Myocyte (in vitro differentiated cells): Measurements from ENCODE around the gene IRGQ. TPM values are rescaled to one million over a fixed set of nuclear protein-coding genes. Genes with fewer than 3 reads are reported as not detected.
"Not testable (repeated sequence)": the region's sequence is repeated elsewhere in the genome, so short reads cannot be mapped to it uniquely, and the experiment has no call there.

Experiments used
- DNase-seq: peaks from one replicate; pipeline ENCODE4 v3.0.0-alpha.2; 2012; ENCODE audit warnings: low read depth
- total RNA-seq: library from RNA; depleted of rRNA; stranded (reverse); fragments of >200 nt; gene quantifications from 2 replicates; pipeline ENCODE4 v1.2.3, GENCODE V29; 2014

IRGQ gene
- total RNA-seq, 1 donor from 2014 or later = 41.3 TPM

- no peak for DNase-seq
Observed at GRCh38 chr19:43624933-43625332, 29.0 kb upstream of the IRGQ start.

GRCh38 chr19:43623889-43624670 is 28.1 kb upstream of the IRGQ start:
- no peak for DNase-seq

GRCh38 chr19:43622956-43623355 is 27.0 kb upstream of the IRGQ start:
- no peak for DNase-seq

GRCh38 chr19:43622070-43622469 is 26.1 kb upstream of the IRGQ start:
- no peak for DNase-seq

GRCh38 chr19:43620061-43621001 is 24.4 kb upstream of the IRGQ start:
- DNase-seq = no peak

GRCh38 chr19:43619262-43620060 is 23.5 kb upstream of the IRGQ start, which contains the start of gene ZNF428:
Gene ZNF428, minus strand, starts transcription at chr19:43619629. Its CDS starts 5,325 bp downstream, at chr19:43614304.
- peak; percentile 93 for DNase-seq

GRCh38 chr19:43618921-43619261 is 23.0 kb upstream of the IRGQ start:
- DNase-seq = no peak

- no peak for DNase-seq
Observed at GRCh38 chr19:43616954-43617353, 21.0 kb upstream of the IRGQ start.

- DNase-seq = no peak
Observed at GRCh38 chr19:43616306-43616705, 20.4 kb upstream of the IRGQ start.

GRCh38 chr19:43612374-43612773 is 16.4 kb upstream of the IRGQ start:
- no peak for DNase-seq

- DNase-seq = no peak
Observed at GRCh38 chr19:43611788-43612187, 15.9 kb upstream of the IRGQ start, which contains the start of gene SRRM5. Gene SRRM5, plus strand, starts transcription at chr19:43612088. Its CDS starts 34 bp downstream, at chr19:43612122.

- DNase-seq = no peak
Observed at GRCh38 chr19:43610493-43610892, 14.6 kb upstream of the IRGQ start.

GRCh38 chr19:43609872-43610271 is 13.9 kb upstream of the IRGQ start:
- DNase-seq = no peak

- no peak for DNase-seq
Observed at GRCh38 chr19:43607238-43608205, 11.6 kb upstream of the IRGQ start.

GRCh38 chr19:43606569-43607229 is 10.8 kb upstream of the IRGQ start:
- DNase-seq = no peak

GRCh38 chr19:43605875-43606568 is 10.1 kb upstream of the IRGQ start:
- no peak for DNase-seq

GRCh38 chr19:43600326-43600725 is 4.4 kb upstream of the IRGQ start:
- not testable (repeated sequence) for DNase-seq

- no peak for DNase-seq
Observed at GRCh38 chr19:43599635-43600295, 3.8 kb upstream of the IRGQ start.
